Stimulated activated CD4-positive, alpha-beta T cell treated with anti-CD3 and anti-CD28 coated beads, TNF-alpha, amount 100 ng/mL, for 48 hours (primary cell): ENCODE data around the gene RECK.
A peak's percentile ranks its signal among the peaks of the same experiment; 100 is the strongest.
"Not testable (repeated sequence)": the region's sequence is repeated elsewhere in the genome, so short reads cannot be mapped to it uniquely, and the experiment has no call there.

Source experiments
- DNase-seq, 3 donors: peaks; one replicate each; pipeline ENCODE4 v3.0.0-alpha.2; 2020; ENCODE audit warnings: low read depth in 3 of 3

Gene RECK

DNA sequence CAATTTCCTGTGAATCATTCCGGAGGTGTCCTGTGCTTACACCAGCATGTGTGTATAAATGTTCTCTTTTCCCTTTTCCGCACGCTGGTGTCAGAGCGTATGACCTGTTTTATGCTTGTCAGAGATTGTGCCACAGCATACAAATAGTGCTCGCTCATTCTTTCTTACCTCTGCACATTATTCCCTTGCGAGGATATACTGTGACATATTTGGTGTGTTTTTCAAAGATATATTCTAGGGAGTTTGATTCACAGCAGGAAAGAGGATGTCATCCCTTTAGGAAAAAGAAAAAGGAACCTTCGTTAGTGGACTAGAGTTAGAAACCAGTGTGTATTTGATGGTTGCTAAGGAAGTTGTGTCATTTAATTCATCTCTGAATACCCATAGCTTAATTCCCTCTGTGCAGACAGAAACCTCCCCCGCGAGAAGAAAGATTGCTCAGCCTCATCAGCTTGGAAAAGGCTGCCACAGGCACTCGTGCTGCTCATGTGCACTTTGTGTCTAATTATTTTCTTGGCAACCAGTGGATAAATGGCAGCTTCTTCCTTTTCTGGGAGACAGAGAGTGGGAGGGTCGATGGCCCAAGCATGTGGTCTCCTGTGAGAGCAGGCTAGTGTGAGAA lies 117.7 kb downstream of the RECK start:
- DNase-seq: no peak

DNA sequence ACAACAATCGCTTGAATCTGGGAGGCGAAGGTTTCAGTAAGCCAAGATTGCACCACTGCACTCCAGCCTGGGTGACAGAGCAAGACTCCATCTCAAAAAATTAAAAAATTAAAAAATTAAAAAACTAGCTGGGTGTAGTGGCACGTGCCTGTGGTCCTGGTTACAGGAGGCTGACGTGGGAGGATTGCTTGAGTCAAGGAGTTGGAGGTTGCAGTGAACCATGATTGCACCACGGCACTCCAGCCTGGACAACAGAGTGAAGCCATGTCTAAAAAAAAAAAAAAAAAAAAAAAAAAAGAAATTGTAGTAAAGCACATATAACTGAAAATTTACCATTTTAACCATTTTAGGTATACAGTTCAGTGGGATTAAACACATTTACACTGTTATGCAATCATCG lies 119.4 kb downstream of the RECK start:
- DNase-seq: no peak

DNA sequence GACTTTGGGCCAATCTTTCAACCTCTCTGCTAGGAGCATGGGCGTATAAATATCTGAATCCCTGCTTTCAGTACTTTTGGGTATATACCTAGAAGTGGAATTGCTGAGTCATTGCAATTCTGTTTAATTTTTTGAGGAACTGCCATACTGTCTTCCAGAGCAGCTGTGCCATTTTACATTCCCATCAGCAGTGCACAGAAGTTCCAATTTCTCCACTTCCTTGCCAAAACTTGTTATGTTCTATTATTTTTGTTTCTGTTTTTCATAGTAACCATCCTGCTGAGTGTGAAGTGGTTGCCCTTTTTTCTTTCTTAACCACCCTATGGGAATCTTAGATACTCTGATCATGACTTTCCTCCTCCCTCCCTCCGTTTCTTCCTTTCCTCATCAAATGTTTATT lies 121.4 kb downstream of the RECK start:
- DNase-seq: no peak

DNA sequence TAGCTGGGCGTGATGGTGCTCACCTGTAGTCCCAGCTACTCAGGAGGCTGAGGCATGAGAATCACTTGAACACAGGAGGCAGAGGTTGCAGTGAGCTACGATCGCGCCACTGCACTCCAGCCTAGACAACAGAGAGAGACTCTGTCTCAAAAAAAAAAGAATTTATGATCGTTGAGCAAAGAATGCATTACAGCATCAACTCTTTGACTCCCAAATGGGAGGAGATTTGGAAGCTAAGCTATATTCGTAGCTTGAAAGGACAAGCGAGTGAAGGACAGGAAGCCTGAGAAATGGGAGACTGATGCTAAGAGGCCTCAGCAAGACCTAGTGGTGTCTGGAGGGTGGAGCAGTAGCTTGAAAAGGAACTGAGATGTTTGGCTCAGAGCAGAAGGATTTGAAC lies 122.2 kb downstream of the RECK start:
- DNase-seq: no peak

DNA sequence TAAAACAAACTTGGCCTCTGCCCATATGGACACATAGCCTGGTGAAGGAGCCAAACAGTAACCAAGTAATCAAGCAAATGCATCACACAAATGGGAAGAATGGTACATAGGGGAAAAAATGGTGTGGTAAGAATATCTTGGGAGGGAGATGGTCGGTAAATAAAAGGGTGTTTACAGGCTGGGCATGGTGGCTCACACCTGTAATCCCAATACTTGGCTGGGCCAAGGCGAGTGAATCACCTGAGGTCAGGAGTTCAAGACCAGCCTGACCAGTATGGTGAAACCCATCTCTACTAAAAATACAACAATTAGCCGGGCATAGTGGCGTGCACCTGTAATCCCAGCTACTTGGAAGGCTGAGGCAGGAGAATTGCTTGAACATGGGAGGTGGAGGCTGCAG lies 122.8 kb downstream of the RECK start:
- DNase-seq: not testable (repeated sequence)

DNA sequence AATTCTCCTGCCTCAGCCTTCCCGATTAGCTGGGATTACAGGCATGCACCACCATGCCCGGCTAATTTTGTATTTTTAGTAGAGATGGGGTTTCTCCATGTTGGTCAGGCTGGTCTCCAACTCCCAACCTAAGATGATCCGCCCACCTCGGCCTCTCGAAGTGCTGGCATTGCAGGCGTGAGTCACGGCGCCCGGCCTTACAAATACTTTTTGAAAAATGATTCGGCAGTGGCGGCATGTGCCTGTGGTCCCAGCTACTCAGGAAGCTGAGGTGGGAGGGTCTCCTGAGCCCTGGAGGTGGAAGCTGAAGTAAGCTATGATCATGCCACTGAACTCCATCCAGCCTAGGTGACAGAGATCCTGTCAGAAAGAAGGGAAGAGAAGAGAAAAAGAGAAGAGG lies 123.4 kb downstream of the RECK start:
- not testable (repeated sequence) for DNase-seq

DNA sequence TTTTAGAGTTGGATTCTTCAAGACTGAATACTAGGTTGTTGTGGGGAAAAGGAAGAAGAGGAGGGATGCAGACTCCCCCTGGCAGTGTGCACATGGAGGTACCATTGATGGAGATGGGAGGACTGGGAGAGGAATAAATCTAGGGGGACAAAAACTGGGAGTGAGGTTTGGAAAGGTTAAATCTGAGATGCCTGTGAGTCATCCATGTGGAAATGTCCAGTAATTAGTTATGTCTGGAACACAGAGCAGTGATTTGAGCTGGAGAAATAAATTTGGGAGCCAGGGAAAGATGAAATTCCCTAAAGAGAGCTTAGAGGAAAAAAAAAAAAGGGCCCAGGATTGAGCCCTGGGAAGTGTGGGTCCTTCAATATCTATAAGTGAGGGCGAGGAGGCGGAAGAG lies 124.5 kb downstream of the RECK start:
- DNase-seq: no peak

DNA sequence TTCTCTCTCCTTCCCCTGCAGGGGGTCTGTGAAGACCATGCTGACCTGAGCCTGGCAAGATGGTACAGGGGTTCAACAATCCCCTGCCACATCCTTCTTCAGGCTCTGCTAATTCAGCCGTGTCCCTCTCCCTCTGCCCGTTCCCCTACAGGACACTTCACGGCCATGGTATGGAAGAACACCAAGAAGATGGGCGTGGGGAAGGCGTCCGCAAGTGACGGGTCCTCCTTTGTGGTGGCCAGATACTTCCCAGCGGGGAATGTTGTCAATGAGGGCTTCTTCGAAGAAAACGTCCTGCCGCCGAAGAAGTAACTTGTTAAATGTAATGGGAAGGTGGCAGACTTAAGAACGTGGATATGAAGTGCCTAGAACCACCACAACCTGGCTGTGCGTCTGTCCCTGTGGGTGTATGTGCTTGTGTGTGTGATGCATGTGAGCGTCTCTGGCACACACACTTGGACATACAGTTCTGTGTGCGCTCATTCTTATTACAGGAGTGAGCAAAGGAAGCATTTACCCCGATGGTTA lies 125.6 kb downstream of the RECK start:
- DNase-seq: no peak

DNA sequence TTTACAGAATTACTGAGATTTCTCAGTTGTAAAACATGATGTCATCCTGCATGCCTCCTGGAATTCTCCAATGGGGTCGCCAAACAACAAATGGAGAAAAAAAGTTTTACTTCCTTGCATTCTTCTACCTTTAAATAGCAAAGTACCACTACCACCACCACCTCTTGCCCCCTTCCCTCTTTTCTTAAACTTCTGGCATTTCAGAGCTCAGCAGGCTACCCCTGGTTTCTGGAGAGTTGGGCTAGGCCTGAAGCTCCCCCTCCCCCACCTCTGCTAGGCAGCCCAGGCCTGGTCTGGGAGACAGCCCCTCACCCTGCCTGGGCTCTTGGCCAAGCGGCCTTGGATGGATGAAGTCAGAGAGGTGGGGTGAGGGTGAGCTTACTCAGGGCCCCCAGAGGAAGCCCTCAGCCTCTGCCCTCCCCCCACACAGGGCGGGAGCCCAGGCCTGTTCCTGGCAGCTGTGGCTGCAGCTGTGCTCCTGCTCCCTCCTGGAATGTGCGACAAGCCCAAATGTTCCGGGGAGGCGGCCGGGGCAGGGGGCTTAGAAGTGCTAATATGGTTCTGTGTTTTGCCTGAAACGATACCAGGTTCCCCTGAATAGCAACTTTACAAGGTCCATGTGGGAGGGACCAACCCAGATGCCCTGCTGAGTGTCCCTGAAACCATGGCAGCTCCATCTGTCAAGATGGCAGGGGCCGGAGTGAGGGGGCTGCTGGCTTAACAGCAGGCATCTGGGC lies 126.5 kb downstream of the RECK start:
- DNase-seq: no peak

DNA sequence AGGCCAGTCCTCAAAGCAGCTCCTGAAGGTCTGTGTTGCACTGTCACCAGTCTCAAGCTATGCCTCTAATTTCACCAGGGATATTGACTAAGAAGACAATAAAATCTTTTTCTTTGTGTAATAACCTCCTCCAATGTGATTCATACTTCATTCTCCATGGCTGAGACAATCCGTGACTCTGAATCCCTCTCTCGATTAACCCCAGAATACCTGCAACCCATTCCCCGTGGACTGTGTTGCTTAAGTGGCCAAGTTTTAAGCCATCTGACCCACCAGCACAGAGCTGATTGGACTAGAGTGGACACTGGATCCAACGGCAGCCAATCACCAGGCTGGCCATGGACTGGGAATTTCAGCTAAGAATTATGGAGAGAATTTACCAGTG lies 127.1 kb downstream of the RECK start:
- DNase-seq: no peak

DNA sequence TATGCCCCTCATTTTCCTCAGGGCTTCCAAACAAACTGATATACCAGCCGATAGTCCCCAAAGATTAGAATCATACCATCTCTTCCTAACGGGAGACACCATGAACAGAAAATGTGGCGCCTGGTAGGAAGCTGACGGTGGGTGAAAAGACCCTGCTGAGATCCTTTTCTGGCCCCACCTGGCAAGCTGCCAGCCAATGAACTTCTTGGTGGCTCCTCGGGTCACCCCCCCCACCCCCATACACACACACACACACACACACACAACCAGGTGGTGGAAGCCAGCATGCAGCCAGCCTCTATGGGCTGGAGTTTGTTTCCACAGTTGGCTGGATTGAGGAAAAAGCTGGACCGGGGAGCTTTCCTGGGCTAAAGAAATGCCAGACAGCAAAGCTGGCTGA lies 127.7 kb downstream of the RECK start:
- no peak for DNase-seq

DNA sequence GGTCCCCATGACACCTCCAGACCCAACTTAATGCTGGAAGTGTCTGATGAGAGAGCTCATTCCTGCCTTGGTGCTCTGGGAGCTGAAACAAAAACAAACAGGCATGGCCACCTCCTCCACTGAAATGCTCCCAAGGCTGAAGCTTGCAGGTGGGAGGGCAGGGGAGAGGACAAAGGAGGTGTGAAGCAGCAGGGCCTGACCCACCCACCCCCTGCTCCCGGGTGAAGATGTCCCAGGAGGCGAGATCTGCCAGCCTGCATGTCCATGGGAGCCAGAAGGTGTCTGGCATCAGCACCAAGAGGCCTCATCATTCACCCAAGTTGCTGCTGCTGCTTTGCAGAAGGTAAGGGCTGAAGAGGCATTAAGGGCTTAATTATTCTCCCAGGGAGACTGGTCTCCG lies 128.3 kb downstream of the RECK start:
- DNase-seq: no peak

DNA sequence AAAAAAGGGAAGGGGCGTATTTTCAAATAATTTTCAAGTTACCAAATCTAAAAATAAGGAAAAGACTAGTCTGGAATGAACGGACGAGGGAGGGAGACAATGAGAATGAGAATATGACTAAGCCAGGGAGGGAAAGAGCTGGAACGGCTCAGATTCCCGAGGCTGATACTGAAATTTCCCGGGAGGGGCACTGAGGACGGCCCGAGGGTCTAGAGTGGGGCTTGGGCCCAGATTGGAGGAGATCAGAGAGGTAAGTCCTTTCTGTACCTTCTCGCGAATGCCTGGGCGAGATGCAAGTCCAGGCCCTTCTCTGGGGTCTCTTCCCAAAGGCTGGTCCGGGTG lies 129.1 kb downstream of the RECK start:
- DNase-seq: no peak

DNA sequence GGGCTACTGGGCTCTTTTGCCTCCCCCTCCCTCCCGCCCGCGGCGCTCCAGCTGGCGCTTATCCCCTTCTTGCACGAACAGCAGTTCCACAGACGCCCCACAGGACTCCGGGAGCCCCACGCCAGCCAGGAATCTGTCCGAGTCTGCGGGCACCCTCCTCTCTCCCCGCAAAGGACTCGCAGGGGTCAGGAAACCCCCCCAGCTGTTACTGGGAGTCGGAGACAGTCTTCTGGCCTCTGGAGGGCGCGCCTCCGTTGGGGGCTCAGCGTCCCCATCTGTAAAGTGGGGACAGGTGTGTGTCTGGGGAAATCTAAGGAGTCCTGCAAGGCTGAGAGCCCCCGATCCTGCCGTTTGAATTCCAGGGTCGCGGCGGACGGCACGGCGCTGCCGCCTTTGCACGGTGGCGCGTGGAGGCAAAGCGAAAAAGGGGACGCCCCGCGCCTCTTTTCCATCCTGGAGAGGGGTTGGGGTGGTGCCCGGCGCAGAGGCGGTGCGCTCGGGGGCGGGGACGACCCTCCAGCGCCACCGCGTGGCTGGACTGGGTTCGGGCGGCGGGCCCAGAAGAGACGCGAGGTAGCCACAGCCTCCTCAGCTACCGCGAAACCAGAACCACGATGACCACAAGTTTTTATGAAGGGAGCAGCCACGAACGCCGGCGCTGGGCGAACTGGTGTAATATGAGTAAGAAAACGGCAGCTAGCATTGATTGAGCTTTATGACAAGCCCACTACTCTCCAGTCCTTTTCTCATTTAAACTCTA lies 129.6 kb downstream of the RECK start:
- DNase-seq: peak; percentile 67 to 73 (median 73)

DNA sequence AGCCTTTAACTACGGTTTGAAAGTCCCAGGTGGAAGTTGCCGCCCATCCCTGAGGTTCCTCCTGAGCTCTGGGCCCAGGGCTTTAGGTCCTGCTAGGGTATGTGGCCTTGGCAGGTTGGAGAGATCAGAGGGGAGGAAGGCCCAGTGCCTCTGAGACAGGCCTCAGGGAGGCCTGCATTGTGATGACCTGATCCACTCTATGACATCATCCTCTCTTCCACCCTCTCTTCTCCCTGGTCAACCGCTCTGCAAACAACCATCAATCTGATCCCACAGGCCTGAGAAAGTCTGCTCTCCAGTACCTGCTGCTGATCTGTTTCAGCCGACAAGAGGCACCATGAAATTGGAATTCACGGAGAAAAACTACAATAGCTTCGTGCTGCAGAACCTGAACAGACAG lies 132.5 kb downstream of the RECK start, which contains the start of gene CCIN:
Gene CCIN, plus strand, starts transcription at position 223 of the 400 bp plus-strand sequence. Its CDS starts 115 bp downstream, at position 338.
- DNase-seq: no peak

DNA sequence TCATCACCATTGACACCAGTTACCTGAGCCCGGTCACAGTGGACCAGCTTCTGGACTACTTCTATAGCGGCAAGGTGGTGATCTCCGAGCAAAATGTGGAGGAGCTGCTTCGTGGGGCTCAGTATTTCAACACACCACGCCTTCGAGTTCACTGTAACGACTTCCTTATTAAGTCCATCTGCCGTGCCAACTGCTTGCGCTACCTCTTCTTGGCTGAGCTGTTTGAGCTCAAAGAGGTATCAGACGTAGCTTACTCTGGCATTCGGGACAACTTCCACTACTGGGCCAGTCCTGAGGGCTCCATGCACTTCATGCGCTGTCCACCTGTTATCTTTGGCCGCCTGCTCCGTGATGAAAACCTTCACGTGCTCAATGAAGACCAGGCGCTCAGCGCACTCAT lies 133.0 kb downstream of the RECK start:
- DNase-seq: no peak

DNA sequence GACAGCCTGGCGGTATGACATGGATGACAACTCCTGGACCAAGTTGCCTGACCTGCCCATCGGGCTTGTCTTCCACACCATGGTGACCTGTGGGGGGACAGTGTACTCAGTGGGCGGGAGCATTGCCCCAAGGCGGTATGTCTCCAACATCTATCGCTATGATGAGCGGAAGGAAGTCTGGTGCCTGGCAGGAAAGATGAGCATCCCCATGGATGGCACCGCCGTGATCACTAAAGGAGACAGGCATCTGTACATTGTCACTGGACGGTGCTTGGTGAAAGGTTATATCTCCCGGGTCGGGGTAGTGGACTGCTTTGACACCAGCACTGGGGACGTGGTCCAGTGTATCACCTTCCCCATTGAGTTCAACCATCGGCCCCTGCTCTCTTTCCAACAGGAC lies 133.8 kb downstream of the RECK start:
- DNase-seq: no peak

DNA sequence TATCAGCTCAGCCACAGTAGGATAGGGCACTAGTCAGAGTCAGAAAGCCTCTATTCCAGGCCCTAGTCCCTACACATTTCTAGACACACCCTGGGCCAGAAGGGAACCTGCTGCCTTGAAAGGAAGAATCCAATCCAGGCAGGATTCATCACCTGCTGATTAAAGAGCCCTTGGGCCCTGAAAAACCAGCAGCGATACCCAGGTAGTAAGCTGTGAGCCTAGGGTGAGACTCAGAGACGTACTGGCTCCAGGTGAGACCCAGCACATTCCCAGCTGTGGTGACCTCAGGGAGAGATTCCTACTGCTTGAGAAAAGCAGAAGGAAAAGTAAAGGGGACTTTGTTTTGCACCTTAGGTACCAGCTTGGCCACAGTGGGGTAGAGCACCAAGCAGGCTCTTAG lies 137.1 kb downstream of the RECK start:
- DNase-seq: no peak
